Measurements from ENCODE around the gene PHF21A. TPM values are rescaled to one million over a fixed set of nuclear protein-coding genes. Genes with fewer than 3 reads are reported as not detected.

The PHF21A gene
- total and polyA plus RNA-seq, 2 of the 13 experiments (the other 11 are each of a cell fraction or from before 2014, with no cell fraction given), result 4.1 to 34.6 TPM

DNA sequence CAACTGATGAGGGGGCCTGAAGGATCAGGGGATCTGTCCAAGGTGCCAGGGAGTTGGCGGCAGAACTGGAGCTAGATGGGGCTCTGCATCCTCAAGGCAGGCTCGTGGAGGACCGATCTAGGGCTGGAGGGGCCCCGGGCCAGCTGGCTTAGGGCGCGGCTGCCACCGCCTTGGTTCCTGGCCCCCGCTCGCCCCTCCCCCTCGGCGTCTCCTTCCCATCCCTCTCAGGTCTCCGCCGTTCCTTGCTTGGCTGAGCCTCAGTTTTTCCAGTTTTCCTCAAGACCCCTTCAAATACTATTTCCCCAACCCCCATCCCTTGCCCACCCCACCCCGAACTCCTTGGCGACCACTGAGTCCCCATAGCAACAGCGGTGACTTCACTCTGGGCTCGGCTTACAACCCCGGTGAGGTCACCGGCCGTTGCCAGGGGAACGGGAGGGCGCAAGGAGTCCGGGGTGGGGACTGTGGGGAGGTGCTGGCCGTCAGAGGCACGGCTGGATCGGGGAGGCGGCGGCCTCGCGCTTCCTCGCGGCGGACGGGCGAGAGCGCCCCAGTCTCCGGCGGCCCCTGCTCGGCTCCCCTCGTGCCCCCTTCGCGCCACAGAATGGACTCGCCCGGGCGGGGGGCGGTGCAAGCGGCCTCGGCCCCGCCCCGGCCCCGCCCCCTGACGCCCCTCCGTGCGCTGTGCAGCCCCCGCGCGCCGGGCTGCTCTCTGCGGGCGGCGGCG lies 221.6 kb downstream of the PHF21A start (continued):
- TF ChIP-seq, protein P1, sequence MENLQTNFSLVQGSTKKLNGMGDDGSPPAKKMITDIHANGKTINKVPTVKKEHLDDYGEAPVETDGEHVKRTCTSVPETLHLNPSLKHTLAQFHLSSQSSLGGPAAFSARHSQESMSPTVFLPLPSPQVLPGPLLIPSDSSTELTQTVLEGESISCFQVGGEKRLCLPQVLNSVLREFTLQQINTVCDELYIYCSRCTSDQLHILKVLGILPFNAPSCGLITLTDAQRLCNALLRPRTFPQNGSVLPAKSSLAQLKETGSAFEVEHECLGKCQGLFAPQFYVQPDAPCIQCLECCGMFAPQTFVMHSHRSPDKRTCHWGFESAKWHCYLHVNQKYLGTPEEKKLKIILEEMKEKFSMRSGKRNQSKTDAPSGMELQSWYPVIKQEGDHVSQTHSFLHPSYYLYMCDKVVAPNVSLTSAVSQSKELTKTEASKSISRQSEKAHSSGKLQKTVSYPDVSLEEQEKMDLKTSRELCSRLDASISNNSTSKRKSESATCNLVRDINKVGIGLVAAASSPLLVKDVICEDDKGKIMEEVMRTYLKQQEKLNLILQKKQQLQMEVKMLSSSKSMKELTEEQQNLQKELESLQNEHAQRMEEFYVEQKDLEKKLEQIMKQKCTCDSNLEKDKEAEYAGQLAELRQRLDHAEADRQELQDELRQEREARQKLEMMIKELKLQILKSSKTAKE (CRISPR knock-in tag; IDR thresholded peaks at IDR 0.05; ENCODE audit: borderline replicate concordance), result no peak
- TF ChIP-seq BHLHE40 (IDR thresholded peaks at IDR 0.05; ENCODE audit: low read length) (peak; percentile 88), ZNF614 (CRISPR knock-in tag; IDR thresholded peaks at IDR 0.05; ENCODE audit: borderline replicate concordance) (no peak), FOXP1 (IDR thresholded peaks at IDR 0.05) (no peak), FOXP1 (CRISPR knock-in tag; IDR thresholded peaks at IDR 0.05) (no peak), ZFYVE20 (CRISPR knock-in tag; IDR thresholded peaks at IDR 0.05; ENCODE audit: borderline replicate concordance, low read depth) (no peak), CCDC6 (CRISPR knock-in tag; IDR thresholded peaks at IDR 0.05) (no peak), JUN (CRISPR knock-in tag; IDR thresholded peaks at IDR 0.05) (0 out of 2 replicates have a peak, but pooled peaks have one; percentile 21), YEATS2 (CRISPR knock-in tag; IDR thresholded peaks at IDR 0.05; ENCODE audit: borderline replicate concordance) (no peak)
- TF ChIP-seq, protein P2, sequence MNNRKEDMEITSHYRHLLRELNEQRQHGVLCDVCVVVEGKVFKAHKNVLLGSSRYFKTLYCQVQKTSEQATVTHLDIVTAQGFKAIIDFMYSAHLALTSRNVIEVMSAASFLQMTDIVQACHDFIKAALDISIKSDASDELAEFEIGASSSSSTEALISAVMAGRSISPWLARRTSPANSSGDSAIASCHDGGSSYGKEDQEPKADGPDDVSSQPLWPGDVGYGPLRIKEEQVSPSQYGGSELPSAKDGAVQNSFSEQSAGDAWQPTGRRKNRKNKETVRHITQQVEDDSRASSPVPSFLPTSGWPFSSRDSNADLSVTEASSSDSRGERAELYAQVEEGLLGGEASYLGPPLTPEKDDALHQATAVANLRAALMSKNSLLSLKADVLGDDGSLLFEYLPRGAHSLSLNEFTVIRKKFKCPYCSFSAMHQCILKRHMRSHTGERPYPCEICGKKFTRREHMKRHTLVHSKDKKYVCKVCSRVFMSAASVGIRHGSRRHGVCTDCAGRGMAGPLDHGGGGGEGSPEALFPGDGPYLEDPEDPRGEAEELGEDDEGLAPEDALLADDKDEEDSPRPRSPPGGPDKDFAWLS (CRISPR knock-in tag; IDR thresholded peaks at IDR 0.05; ENCODE audit: borderline replicate concordance), result no peak
- TF ChIP-seq, protein P3, sequence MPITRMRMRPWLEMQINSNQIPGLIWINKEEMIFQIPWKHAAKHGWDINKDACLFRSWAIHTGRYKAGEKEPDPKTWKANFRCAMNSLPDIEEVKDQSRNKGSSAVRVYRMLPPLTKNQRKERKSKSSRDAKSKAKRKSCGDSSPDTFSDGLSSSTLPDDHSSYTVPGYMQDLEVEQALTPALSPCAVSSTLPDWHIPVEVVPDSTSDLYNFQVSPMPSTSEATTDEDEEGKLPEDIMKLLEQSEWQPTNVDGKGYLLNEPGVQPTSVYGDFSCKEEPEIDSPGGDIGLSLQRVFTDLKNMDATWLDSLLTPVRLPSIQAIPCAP (CRISPR knock-in tag; IDR thresholded peaks at IDR 0.05; ENCODE audit: low read depth), result no peak
- TF ChIP-seq, protein P4, sequence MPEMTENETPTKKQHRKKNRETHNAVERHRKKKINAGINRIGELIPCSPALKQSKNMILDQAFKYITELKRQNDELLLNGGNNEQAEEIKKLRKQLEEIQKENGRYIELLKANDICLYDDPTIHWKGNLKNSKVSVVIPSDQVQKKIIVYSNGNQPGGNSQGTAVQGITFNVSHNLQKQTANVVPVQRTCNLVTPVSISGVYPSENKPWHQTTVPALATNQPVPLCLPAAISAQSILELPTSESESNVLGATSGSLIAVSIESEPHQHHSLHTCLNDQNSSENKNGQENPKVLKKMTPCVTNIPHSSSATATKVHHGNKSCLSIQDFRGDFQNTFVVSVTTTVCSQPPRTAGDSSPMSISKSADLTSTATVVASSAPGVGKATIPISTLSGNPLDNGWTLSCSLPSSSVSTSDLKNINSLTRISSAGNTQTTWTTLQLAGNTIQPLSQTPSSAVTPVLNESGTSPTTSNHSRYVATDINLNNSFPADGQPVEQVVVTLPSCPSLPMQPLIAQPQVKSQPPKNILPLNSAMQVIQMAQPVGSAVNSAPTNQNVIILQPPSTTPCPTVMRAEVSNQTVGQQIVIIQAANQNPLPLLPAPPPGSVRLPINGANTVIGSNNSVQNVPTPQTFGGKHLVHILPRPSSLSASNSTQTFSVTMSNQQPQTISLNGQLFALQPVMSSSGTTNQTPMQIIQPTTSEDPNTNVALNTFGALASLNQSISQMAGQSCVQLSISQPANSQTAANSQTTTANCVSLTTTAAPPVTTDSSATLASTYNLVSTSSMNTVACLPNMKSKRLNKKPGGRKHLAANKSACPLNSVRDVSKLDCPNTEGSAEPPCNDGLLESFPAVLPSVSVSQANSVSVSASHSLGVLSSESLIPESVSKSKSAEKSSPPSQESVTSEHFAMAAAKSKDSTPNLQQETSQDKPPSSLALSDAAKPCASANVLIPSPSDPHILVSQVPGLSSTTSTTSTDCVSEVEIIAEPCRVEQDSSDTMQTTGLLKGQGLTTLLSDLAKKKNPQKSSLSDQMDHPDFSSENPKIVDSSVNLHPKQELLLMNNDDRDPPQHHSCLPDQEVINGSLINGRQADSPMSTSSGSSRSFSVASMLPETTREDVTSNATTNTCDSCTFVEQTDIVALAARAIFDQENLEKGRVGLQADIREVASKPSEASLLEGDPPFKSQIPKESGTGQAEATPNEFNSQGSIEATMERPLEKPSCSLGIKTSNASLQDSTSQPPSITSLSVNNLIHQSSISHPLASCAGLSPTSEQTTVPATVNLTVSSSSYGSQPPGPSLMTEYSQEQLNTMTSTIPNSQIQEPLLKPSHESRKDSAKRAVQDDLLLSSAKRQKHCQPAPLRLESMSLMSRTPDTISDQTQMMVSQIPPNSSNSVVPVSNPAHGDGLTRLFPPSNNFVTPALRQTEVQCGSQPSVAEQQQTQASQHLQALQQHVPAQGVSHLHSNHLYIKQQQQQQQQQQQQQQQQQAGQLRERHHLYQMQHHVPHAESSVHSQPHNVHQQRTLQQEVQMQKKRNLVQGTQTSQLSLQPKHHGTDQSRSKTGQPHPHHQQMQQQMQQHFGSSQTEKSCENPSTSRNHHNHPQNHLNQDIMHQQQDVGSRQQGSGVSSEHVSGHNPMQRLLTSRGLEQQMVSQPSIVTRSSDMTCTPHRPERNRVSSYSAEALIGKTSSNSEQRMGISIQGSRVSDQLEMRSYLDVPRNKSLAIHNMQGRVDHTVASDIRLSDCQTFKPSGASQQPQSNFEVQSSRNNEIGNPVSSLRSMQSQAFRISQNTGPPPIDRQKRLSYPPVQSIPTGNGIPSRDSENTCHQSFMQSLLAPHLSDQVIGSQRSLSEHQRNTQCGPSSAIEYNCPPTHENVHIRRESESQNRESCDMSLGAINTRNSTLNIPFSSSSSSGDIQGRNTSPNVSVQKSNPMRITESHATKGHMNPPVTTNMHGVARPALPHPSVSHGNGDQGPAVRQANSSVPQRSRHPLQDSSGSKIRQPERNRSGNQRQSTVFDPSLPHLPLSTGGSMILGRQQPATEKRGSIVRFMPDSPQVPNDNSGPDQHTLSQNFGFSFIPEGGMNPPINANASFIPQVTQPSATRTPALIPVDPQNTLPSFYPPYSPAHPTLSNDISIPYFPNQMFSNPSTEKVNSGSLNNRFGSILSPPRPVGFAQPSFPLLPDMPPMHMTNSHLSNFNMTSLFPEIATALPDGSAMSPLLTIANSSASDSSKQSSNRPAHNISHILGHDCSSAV (CRISPR knock-in tag; IDR thresholded peaks at IDR 0.05; ENCODE audit: borderline replicate concordance), result no peak
- TF ChIP-seq, protein P5, sequence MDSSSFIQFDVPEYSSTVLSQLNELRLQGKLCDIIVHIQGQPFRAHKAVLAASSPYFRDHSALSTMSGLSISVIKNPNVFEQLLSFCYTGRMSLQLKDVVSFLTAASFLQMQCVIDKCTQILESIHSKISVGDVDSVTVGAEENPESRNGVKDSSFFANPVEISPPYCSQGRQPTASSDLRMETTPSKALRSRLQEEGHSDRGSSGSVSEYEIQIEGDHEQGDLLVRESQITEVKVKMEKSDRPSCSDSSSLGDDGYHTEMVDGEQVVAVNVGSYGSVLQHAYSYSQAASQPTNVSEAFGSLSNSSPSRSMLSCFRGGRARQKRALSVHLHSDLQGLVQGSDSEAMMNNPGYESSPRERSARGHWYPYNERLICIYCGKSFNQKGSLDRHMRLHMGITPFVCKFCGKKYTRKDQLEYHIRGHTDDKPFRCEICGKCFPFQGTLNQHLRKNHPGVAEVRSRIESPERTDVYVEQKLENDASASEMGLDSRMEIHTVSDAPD (CRISPR knock-in tag; IDR thresholded peaks at IDR 0.05), result no peak
